ENCODE measurements around the gene POLR3G. TPM values are rescaled to one million over a fixed set of nuclear protein-coding genes. Genes with fewer than 3 reads are reported as not detected.

Gene POLR3G
- total and polyA plus RNA-seq, 12 donors = 0.13 to 2.1 (median 0.54) TPM

- Histone ChIP-seq H3K27ac (peak overlapping the region; percentile 59 to 98 (median 96)), H3K27me3 (peaks cover 0 to 23% (median 10%) of the 10 kb centered on the region in 7 donors), H3K4me1 (peaks cover 0 to 43% (median 32%) of the 10 kb centered on the region in 9 donors), H3K36me3 (peaks cover 0 to 18% (median 0%) of the 10 kb centered on the region in 9 donors), H3K9me3 (no peaks in the 10 kb centered on the region), H3K4me3 (peak overlapping the region; percentile 67 to 96 (median 90))
- ATAC-seq = peak; percentile 62 to 90 (median 78)
- WGBS, 2 donors = 6% methylated on average over 13 of the region's 13 CpGs
- intact Hi-C loops (cut with DNase I) = loop anchor here in 9 of 10 donors (1.0 to 10.0 kb wide), 11 partner anchors 53 to 121 kb away; partner anchors contain the start of genes MBLAC2 (in 5 of the 9), POLR3G (in 5 of the 9) and CETN3 (in 1 of the 9)
- peak; percentile 43 to 85 (median 69) for TF ChIP-seq CTCF (IDR thresholded peaks at IDR 0.05)
- peak; percentile 36 to 74 for DNase-seq
Measured at GRCh38 chr5:90529939-90530677, 55.4 kb downstream of the POLR3G start.

- DNase-seq = peak in 1 of 2 donors; percentile 10
- no peak for TF ChIP-seq CTCF (IDR thresholded peaks at IDR 0.05)
- Histone ChIP-seq H3K36me3 (peaks cover 0 to 10% (median 0%) of the 10 kb centered on the region in 9 donors), H3K9me3 (no peaks in the 10 kb centered on the region), H3K27ac (peak overlapping the region in 3 of 10 donors; percentile 94 to 97 (median 95)), H3K4me1 (peaks cover 0 to 43% (median 32%) of the 10 kb centered on the region in 9 donors), H3K4me3 (peak overlapping the region in 5 of 10 donors; percentile 82 to 94 (median 85)), H3K27me3 (peaks cover 0 to 26% (median 13%) of the 10 kb centered on the region in 7 donors)
- no peak for ATAC-seq
- intact Hi-C loops (cut with DNase I) = loop anchor here in 8 of 10 donors (1.0 to 10.0 kb wide), 6 partner anchors 89 to 106 kb away; no protein-coding TSS in a partner anchor
- 51 to 54% methylated on average over 9 of the region's 9 CpGs for whole genome bisulfite sequencing, 2 donors
Measured at GRCh38 chr5:90530736-90531487, 56.2 kb downstream of the POLR3G start.

GRCh38 chr5:90533794-90534193 is 59.1 kb downstream of the POLR3G start:
- no peaks in the 10 kb centered on the region for H3K36me3 ChIP-seq
- WGBS, 2 donors = 64 to 70% methylated on average over 3 of the region's 3 CpGs
- intact Hi-C loops (cut with DNase I) = loop anchor here in 4 of 10 donors (5.0 to 10.0 kb wide), 3 partner anchors 91 to 109 kb away; no protein-coding TSS in a partner anchor
- no peak overlapping the region for H3K27ac ChIP-seq
- no peak for DNase-seq
- TF ChIP-seq CTCF (IDR thresholded peaks at IDR 0.05) = no peak
- no peaks in the 10 kb centered on the region for H3K9me3 ChIP-seq
- H3K27me3 ChIP-seq = peaks cover 0 to 31% (median 19%) of the 10 kb centered on the region in 7 donors
- no peak for ATAC-seq
- peaks cover 0 to 15% (median 11%) of the 10 kb centered on the region in 9 donors for H3K4me1 ChIP-seq
- H3K4me3 ChIP-seq = no peak overlapping the region

- H3K36me3 ChIP-seq = no peaks in the 10 kb centered on the region
- DNase-seq = no peak
- 88 to 91% methylated on average over 3 of the region's 3 CpGs for WGBS, 2 donors
- no peak for TF ChIP-seq CTCF (IDR thresholded peaks at IDR 0.05)
- peaks cover 0 to 15% (median 10%) of the 10 kb centered on the region in 9 donors for H3K4me1 ChIP-seq
- H3K27ac ChIP-seq = no peak overlapping the region
- H3K27me3 ChIP-seq = peaks cover 0 to 31% (median 19%) of the 10 kb centered on the region in 7 donors
- no peak for ATAC-seq
- no peak overlapping the region for H3K4me3 ChIP-seq
- no peaks in the 10 kb centered on the region for H3K9me3 ChIP-seq
- intact Hi-C loops (cut with DNase I) = loop anchor here in 4 of 10 donors (5.0 to 10.0 kb wide), 3 partner anchors 93 to 110 kb away; no protein-coding TSS in a partner anchor
Measured at GRCh38 chr5:90534922-90535321, 60.3 kb downstream of the POLR3G start.
